SU-DHL-6 (cell line): ENCODE results near the gene RASA3.
"Not testable (repeated sequence)": the region's sequence is repeated elsewhere in the genome, so short reads cannot be mapped to it uniquely, and the experiment has no call there.

Source experiments
- H2AFZ ChIP-seq: fragments of 200-600 bp; sonication (generic); 2 replicates; pipeline ENCODE4 v1.6.1; 2014; ENCODE audit warnings: low read depth, mild to moderate bottlenecking, moderate library complexity, mixed read lengths, antibody characterized with exemption, low read length; ENCODE audit not compliant: severe bottlenecking
- H3F3A ChIP-seq: fragments of 200-600 bp; shearing (Covaris generic); 2 replicates; pipeline ENCODE4 v1.6.0; 2016; ENCODE audit warnings: antibody characterized with exemption, mild to moderate bottlenecking; ENCODE audit not compliant: insufficient read depth
- H3K27ac ChIP-seq: fragments of 200-600 bp; sonication (generic); 2 replicates; pipeline ENCODE4 v1.5.1; 2016; ENCODE audit warnings: low read depth, mild to moderate bottlenecking, low read length, moderate library complexity, mixed read lengths
- H3K27me3 ChIP-seq: fragments of 200-600 bp; sonication (generic), shearing (Covaris generic); 2 replicates; pipeline ENCODE4 v1.6.0; 2014; ENCODE audit warnings: mild to moderate bottlenecking, low read length
- H3K36me3 ChIP-seq: fragments of 200-600 bp; sonication (generic); 2 replicates; pipeline ENCODE4 v1.6.1; 2014; ENCODE audit warnings: mild to moderate bottlenecking, low read length, mixed read lengths
- H3K4me2 ChIP-seq: fragments of 300-600, 200-600 bp; shearing (Covaris generic), sonication (generic); 2 replicates; pipeline ENCODE4 v1.6.0; 2014; ENCODE audit warnings: low read length, low read depth, mild to moderate bottlenecking; ENCODE audit not compliant: poor library complexity, severe bottlenecking
- H3K4me3 ChIP-seq: fragments of 200-600 bp; sonication (generic); 2 replicates; pipeline ENCODE4 v1.5.1; 2014; ENCODE audit warnings: antibody characterized with exemption, low read length, mild to moderate bottlenecking, mixed read lengths; ENCODE audit not compliant: insufficient read depth, poor library complexity, severe bottlenecking
- H3K79me2 ChIP-seq: fragments of 200-600 bp; sonication (generic); 2 replicates; pipeline ENCODE4 v1.6.1; 2014; ENCODE audit warnings: mild to moderate bottlenecking, low read length, moderate library complexity; ENCODE audit not compliant: insufficient read depth
- H3K9ac ChIP-seq: fragments of 200-600 bp; sonication (generic); 2 replicates; pipeline ENCODE4 v1.7.0; 2014; ENCODE audit warnings: mild to moderate bottlenecking, low read length
- H3K9me2 ChIP-seq: fragments of 200-600 bp; sonication (generic); replicated peaks from 2 replicates; pipeline ENCODE4 v1.6.1; 2014; ENCODE audit warnings: low read length; ENCODE audit not compliant: insufficient read depth
- H3K9me3 ChIP-seq: fragments of 200-600 bp; sonication (generic); 2 replicates; pipeline ENCODE4 v1.6.1; 2014; ENCODE audit warnings: low read length, mixed read lengths; ENCODE audit not compliant: insufficient read depth
- H4K20me1 ChIP-seq: fragments of 200-600 bp; sonication (generic); 2 replicates; pipeline ENCODE4 v1.6.1; 2014; ENCODE audit warnings: low read depth, mild to moderate bottlenecking, antibody characterized with exemption, low read length, moderate library complexity, mixed read lengths
- CTCF ChIP-seq: fragments of 200-600 bp; sonication (generic); IDR thresholded peaks from one replicate; pipeline ENCODE4 v1.5.1; 2017; ENCODE audit warnings: antibody characterized with exemption, mild to moderate bottlenecking, low read length, moderate library complexity; ENCODE audit not compliant: insufficient read depth, poor library complexity, severe bottlenecking
- EZH2phosphoT487 ChIP-seq: fragments of 200-600 bp; sonication (generic), shearing (Covaris generic); conservative IDR thresholded peaks from 2 replicates; pipeline ENCODE4 v1.6.1; 2018; ENCODE audit warnings: mild to moderate bottlenecking, antibody characterized with exemption, low read length, moderate library complexity, mixed read lengths

The RASA3 gene

GRCh38 chr13:114161644-114162532 lies 29.5 kb upstream of the RASA3 start:
- Histone ChIP-seq H3K27ac (no peak overlapping the region), H3K4me2 (no peak overlapping the region), H3K4me3 (no peak overlapping the region), H3K27me3 (no peaks in the 10 kb centered on the region), H4K20me1 (no peaks in the 10 kb centered on the region), H3K79me2 (no peaks in the 10 kb centered on the region), H3K36me3 (no peaks in the 10 kb centered on the region), H3F3A (no peaks in the 10 kb centered on the region), H3K9me3 (no peaks in the 10 kb centered on the region), H2AFZ (no peak overlapping the region), H3K9me2 (no peaks in the 10 kb centered on the region), H3K9ac (no peak overlapping the region)
- TF ChIP-seq EZH2phosphoT487 (no peak), CTCF (no peak)

DNA sequence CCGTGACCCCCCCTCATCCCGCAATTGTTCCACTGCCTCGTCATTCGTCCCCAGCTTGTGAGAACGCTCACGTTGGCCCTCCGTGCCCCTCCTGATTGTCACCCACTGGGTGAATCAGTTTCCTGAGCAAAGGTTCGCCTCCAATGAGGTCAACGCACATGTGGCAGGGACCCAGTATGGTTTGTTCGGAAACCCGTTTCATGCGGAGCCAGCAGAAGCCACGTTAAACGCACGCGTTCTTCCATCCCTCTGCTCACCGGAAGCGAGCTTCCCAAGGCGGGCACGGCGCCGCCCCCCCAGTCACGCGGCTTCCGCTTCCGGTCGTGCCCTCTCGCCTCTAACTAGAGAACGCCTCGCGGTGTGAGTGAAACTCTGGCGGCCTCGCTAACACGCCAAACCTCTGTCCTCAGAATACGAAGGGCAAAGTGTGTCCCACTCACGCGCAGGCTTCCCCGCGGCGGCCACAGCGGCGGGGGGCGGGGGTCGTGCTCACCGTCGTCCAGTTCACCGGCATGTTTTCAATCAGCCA lies 28.7 kb upstream of the RASA3 start:
- no peak for TF ChIP-seq CTCF
- Histone ChIP-seq H3K9me2 (no peaks in the 10 kb centered on the region), H3F3A (no peaks in the 10 kb centered on the region), H3K27ac (no peak overlapping the region), H3K9ac (no peak overlapping the region), H3K27me3 (no peaks in the 10 kb centered on the region), H3K36me3 (no peaks in the 10 kb centered on the region), H4K20me1 (no peaks in the 10 kb centered on the region), H2AFZ (no peak overlapping the region), H3K4me2 (no peak overlapping the region), H3K9me3 (no peaks in the 10 kb centered on the region), H3K79me2 (no peaks in the 10 kb centered on the region), H3K4me3 (no peak overlapping the region)

GRCh38 chr13:114158869-114159666 lies 26.6 kb upstream of the RASA3 start:
- H3K27me3 ChIP-seq, H3K79me2 ChIP-seq, H3K27ac ChIP-seq, H2AFZ ChIP-seq, H3K4me3 ChIP-seq, H3K9ac ChIP-seq, H3K9me3 ChIP-seq, H3K9me2 ChIP-seq, H3K4me2 ChIP-seq, H3F3A ChIP-seq, H3K36me3 ChIP-seq, H4K20me1 ChIP-seq: not testable (repeated sequence)
